ENCODE data around the gene PTF1A.

The PTF1A gene, protein sequence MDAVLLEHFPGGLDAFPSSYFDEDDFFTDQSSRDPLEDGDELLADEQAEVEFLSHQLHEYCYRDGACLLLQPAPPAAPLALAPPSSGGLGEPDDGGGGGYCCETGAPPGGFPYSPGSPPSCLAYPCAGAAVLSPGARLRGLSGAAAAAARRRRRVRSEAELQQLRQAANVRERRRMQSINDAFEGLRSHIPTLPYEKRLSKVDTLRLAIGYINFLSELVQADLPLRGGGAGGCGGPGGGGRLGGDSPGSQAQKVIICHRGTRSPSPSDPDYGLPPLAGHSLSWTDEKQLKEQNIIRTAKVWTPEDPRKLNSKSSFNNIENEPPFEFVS

DNA sequence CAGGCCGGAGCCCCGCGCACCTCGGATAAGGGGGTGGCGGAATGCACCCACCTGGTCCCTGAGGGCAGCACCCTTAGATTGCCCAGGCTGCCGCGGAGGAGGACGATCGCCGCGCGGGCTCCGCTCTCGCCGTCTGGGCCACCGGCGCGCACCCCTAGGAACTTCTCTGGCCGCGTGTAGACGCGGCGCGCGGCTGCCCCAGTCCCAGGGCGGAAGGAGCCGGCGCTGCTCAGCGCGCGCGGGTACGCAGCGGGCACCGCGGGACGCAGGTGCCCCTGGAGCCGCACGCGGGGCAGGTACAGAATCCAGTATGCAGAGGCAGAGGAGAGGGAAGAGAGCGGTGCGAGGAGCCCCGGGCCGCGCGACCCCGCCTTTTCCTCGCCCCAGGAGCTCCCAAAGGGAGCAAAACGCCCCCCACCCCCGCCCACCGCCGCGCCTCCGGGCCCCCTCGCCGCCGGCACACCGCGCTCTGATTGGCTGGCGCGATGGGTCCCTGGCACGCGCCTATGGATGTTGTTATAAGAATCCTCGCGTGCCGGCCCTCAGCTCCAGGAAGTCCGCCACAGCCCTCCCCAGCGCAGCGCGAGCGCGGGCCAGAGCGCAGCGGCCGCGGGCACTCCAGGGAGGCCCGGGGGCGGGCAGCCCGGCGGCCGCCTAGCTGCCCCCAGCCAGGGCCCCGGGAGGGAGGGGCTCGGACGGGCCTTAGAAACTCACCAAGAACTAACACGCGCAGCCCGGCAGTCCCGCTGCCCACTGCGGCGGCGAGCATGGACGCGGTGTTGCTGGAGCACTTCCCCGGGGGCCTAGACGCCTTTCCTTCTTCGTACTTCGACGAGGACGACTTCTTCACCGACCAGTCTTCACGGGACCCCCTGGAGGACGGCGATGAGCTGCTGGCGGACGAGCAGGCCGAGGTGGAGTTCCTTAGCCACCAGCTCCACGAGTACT, at the start of gene PTF1A:
TSS of gene PTF1A (plus strand) at position 549 of the 948 bp plus-strand sequence. CDS start at position 768, 219 bp downstream.
- H3K27ac ChIP-seq = no peak within 1 kb of the TSS
- no peaks in the 10 kb centered on the region for H3K27me3 ChIP-seq (ENCODE audit: insufficient read depth, low read depth)
- no peak within 1 kb of the TSS for H3K4me3 ChIP-seq (IDR thresholded peaks at IDR 0.05; ENCODE audit: insufficient read depth, low read depth, low read length)
- H3K9ac ChIP-seq = no peak within 1 kb of the TSS
- H3K4me2 ChIP-seq = no peak within 1 kb of the TSS
- no peaks in the 10 kb centered on the region for H4K20me1 ChIP-seq (ENCODE audit: insufficient read depth)
- TF ChIP-seq, protein P1, sequence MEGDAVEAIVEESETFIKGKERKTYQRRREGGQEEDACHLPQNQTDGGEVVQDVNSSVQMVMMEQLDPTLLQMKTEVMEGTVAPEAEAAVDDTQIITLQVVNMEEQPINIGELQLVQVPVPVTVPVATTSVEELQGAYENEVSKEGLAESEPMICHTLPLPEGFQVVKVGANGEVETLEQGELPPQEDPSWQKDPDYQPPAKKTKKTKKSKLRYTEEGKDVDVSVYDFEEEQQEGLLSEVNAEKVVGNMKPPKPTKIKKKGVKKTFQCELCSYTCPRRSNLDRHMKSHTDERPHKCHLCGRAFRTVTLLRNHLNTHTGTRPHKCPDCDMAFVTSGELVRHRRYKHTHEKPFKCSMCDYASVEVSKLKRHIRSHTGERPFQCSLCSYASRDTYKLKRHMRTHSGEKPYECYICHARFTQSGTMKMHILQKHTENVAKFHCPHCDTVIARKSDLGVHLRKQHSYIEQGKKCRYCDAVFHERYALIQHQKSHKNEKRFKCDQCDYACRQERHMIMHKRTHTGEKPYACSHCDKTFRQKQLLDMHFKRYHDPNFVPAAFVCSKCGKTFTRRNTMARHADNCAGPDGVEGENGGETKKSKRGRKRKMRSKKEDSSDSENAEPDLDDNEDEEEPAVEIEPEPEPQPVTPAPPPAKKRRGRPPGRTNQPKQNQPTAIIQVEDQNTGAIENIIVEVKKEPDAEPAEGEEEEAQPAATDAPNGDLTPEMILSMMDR (conservative IDR thresholded peaks at IDR 0.05; ENCODE audit: low read depth, low read length) = no peak
- no peak within 1 kb of the TSS for H2AFZ ChIP-seq (ENCODE audit: low read depth)
- H3K36me3 ChIP-seq (ENCODE audit: insufficient read depth) = no peaks in the 10 kb centered on the region
- no peaks in the 10 kb centered on the region for H3K79me2 ChIP-seq (ENCODE audit: insufficient read depth, low read depth)
- H3K4me1 ChIP-seq (ENCODE audit: low read depth, poor library complexity, severe bottlenecking) = no peaks in the 10 kb centered on the region

DNA sequence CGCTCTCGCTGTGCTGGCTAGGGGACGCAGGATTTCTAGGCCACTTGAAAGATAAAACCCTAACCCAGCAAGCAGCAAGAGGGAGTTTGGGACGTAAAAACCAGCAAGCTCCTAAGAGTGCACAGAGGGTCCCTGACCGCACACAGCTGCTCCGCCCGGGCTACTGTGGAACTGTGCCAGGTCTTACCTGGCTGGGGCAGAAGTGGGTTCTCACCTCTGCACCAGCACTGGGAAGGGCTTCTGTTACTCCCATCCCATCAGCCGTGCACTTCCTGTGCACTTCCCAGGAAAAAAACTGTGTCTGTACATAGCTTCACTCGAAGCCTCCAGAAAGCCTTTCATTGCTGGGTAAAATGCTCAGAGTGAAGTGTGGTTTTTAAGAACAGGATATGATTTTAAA, 45.9 kb upstream of the PTF1A start:
- H3K4me3 ChIP-seq (IDR thresholded peaks at IDR 0.05; ENCODE audit: insufficient read depth, low read depth, low read length) = no peak overlapping the region

DNA sequence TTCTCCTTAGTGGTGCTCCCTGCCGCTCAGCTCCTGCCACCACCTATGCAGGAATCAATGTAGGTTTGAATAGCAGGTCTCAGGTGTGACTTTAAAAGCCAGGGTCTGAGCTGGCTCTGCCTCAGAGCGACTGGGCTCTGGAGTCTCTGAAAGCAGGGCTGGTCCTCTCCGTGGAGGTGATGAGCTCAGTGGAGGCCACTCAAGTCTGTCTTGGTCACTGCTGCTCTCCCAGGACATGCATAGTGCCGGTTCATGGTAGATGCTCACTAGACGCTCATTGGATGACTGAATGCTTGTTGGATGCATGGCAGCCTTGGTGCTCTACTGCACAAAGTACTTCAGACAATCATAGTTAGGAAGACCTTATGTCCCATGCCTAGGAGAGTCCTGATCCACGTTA, 45.1 kb upstream of the PTF1A start:
- Histone ChIP-seq H4K20me1 (ENCODE audit: insufficient read depth) (no peaks in the 10 kb centered on the region), H3K4me2 (no peak overlapping the region), H3K27me3 (ENCODE audit: insufficient read depth, low read depth) (no peaks in the 10 kb centered on the region), H3K4me3 (IDR thresholded peaks at IDR 0.05; ENCODE audit: insufficient read depth, low read depth, low read length) (no peak overlapping the region), H3K9ac (no peak overlapping the region), H3K27ac (no peak overlapping the region), H3K4me1 (ENCODE audit: low read depth, poor library complexity, severe bottlenecking) (no peaks in the 10 kb centered on the region), H2AFZ (ENCODE audit: low read depth) (no peak overlapping the region), H3K79me2 (ENCODE audit: insufficient read depth, low read depth) (no peaks in the 10 kb centered on the region), H3K36me3 (ENCODE audit: insufficient read depth) (no peaks in the 10 kb centered on the region)
- TF ChIP-seq, protein P1 (conservative IDR thresholded peaks at IDR 0.05; ENCODE audit: low read depth, low read length) = no peak

More for the DNA sequence above, 45.9 kb upstream of the PTF1A start:
- H3K36me3 ChIP-seq (ENCODE audit: insufficient read depth) = no peaks in the 10 kb centered on the region
- H2AFZ ChIP-seq (ENCODE audit: low read depth) = no peak overlapping the region
- H4K20me1 ChIP-seq (ENCODE audit: insufficient read depth) = no peaks in the 10 kb centered on the region
- no peaks in the 10 kb centered on the region for H3K79me2 ChIP-seq (ENCODE audit: insufficient read depth, low read depth)
- H3K4me2 ChIP-seq = no peak overlapping the region
- no peak overlapping the region for H3K9ac ChIP-seq
- no peaks in the 10 kb centered on the region for H3K4me1 ChIP-seq (ENCODE audit: low read depth, poor library complexity, severe bottlenecking)
- no peak overlapping the region for H3K27ac ChIP-seq
- TF ChIP-seq, protein P1 (conservative IDR thresholded peaks at IDR 0.05; ENCODE audit: low read depth, low read length) = no peak
- H3K27me3 ChIP-seq (ENCODE audit: insufficient read depth, low read depth) = no peaks in the 10 kb centered on the region

DNA sequence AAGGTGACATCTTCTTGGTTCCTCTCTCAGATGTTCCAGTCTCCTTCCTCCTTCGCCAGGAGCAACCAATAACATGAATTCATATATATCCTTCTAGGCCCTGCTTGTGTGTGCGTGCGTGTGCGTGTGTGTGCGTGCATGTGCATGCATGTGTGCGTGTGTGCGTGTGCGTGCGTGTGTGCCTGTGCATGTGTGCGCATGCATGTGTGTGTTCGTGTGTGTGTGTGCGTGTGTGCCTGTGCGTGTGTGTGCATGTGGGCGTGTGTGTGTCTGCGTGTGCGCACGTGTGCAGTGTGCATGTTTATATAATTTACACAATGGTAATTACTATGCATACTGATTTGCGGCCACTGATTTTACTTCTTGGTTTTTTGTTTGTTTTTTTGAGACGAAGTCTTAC, 43.9 kb upstream of the PTF1A start:
- Histone ChIP-seq H3K79me2 (ENCODE audit: insufficient read depth, low read depth) (no peaks in the 10 kb centered on the region), H3K27me3 (ENCODE audit: insufficient read depth, low read depth) (no peaks in the 10 kb centered on the region), H3K27ac (no peak overlapping the region), H3K4me3 (IDR thresholded peaks at IDR 0.05; ENCODE audit: insufficient read depth, low read depth, low read length) (no peak overlapping the region), H3K4me1 (ENCODE audit: low read depth, poor library complexity, severe bottlenecking) (no peaks in the 10 kb centered on the region), H2AFZ (ENCODE audit: low read depth) (no peak overlapping the region), H3K36me3 (ENCODE audit: insufficient read depth) (no peaks in the 10 kb centered on the region), H3K9ac (no peak overlapping the region), H4K20me1 (ENCODE audit: insufficient read depth) (no peaks in the 10 kb centered on the region), H3K4me2 (no peak overlapping the region)
- TF ChIP-seq, protein P1 (conservative IDR thresholded peaks at IDR 0.05; ENCODE audit: low read depth, low read length) = no peak
